OCI-LY3 (cell line): ENCODE measurements around the gene UMAD1.
"Not testable (repeated sequence)": the region's sequence is repeated elsewhere in the genome, so short reads cannot be mapped to it uniquely, and the experiment has no call there.

Experiments used
- CTCF ChIP-seq: fragments of 200-600, 300-600 bp; sonication (generic); IDR thresholded peaks from 2 replicates; pipeline ENCODE4 v1.5.1; 2014; ENCODE audit warnings: antibody characterized with exemption, low read length, low read depth
- EZH2phosphoT487 ChIP-seq: fragments of 200-600 bp; shearing (Covaris generic); IDR thresholded peaks from 2 replicates; pipeline ENCODE4 v1.6.1; 2018; ENCODE audit warnings: antibody characterized with exemption, mixed run types, low read depth

- TF ChIP-seq CTCF, EZH2phosphoT487: not testable (repeated sequence)
Measured at GRCh38 chr7:7825294-7825693, 184.7 kb downstream of the UMAD1 start.
